ENCODE data around the gene CCDC85A. TPM values are rescaled to one million over a fixed set of nuclear protein-coding genes. Genes with fewer than 3 reads are reported as not detected.

CCDC85A gene
- polyA plus RNA-seq, 4 donors: 1.3 to 2.0 (median 1.7) TPM

GRCh38 chr2:56348392-56349210, 164.8 kb downstream of the CCDC85A start:
- DNase-seq (ENCODE audit: low read depth in 4 of 4, low spot score in 3 of 4): no peak

DNA sequence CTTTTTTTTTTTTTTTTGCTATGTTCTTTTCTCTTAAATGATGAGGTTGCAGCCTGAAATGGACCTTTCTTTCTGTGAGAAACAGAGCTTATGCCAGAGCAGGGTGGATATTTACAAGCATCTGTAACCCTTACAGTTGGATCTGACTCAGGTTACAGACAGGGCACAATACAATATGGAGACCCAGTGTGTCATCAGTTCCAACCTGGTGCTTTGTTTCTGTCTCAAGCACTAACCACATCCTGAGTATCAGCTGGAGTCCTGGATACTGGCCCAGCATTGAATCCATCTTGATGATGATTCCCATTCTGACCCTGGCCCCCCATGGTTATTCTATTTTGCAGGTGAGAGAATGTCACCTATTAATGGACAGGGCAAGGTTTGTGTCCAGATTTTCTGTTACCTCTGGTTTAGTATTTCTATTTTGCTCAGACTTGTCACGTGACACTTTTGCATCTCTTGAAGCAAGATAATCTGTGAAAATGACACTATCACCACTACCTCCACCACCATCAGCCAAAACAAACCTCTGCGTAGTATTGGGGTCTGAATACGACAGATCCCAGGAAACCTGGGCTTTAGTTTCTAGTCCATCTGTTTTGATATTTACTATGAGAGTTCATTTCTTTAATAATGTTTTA, 174.0 kb downstream of the CCDC85A start:
- DNase-seq (ENCODE audit: low read depth in 4 of 4, low spot score in 3 of 4): no peak

DNA sequence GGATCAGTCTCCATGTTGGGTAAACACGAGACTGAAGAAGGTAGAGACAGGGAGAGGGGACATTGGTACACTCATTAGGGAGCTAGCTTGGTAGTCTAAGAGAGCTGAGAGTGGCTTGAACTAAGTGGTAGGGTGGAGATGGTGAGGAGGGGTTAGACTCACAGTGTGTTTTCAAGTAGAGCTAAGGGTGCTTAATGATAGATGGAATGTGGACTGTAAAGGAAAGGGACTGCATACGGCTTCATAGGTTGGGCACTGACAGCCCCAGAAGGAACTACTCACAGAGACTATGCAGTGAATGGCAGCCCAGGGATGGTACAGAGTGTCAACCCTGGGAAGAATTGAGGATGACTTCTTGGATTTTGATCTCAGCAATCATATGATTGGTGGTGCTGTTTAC, 178.1 kb downstream of the CCDC85A start:
- DNase-seq (ENCODE audit: low read depth in 4 of 4, low spot score in 3 of 4): no peak

- DNase-seq (ENCODE audit: low read depth in 4 of 4, low spot score in 3 of 4): no peak
Observed at GRCh38 chr2:56364902-56365301, 181.1 kb downstream of the CCDC85A start.

DNA sequence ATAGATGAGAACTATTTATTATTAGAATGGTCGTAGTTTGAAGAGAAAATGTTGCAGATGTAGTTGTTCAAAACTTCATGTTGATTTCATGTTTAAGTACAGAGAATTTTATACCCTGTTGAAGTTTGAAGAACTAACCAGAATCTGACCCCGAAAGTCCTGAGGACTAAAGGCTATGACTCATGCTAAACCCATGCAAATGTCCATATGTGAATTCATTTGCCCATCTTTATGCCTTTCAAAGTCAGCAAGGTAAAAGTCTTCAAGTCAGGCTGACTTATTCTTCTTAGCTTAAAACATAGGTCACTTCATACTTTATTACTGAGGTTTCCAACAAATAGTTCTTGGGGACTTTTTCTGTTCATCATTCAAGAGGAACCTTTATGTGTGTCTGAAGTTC, 185.5 kb downstream of the CCDC85A start:
- DNase-seq (ENCODE audit: low read depth in 4 of 4, low spot score in 3 of 4): no peak

DNA sequence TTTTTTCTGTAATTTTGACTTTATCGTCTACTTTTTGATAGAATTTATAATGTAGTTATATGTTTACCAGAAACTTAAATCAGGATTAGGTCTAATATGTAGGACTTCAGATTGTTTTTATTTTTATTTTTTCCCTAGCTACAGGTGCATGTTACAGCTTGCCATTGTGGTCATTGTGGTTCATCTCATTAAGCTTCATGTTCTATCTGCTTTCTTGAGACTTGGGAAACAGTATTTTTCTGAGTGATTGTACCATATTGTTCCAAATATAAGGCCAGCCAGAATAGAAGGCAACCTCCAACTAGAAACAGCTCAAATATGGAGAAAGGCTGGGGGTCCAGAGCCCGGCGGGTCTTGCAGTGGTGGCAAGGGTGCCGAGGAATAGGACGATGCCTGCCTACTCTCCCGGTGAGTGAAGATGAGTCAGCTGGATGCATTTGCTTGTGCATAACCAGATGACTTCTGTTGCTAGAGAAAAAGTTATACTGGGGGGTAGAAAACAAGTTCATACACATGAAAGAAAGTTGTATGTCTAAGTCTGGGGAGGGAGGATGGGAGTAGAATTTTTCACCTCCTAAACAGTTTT, 188.4 kb downstream of the CCDC85A start:
- DNase-seq (ENCODE audit: low read depth in 4 of 4, low spot score in 3 of 4): no peak

GRCh38 chr2:56375251-56375650, 191.5 kb downstream of the CCDC85A start:
- no peak for DNase-seq (ENCODE audit: low read depth in 4 of 4, low spot score in 3 of 4)

- no peak for DNase-seq (ENCODE audit: low read depth in 4 of 4, low spot score in 3 of 4)
Observed at GRCh38 chr2:56376699-56377665, 193.2 kb downstream of the CCDC85A start.

DNA sequence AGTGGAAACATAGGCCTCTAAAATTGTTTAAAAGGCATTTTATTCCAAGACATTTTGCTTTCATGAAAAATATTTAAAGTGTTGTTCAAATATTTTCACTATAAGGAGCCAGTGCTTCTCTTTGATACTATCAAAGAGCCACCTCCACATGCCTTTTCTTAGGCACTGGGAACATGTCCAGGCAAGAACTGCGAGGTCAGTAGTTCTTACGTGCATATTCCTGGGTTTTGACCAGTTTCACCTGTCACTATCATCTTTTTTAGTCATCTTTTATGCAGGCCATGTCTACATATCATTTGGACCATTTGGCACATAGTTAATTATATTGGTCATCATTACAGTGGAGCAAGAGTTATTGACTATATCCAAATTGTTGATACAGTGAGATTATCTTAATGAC, 195.3 kb downstream of the CCDC85A start:
- no peak for DNase-seq (ENCODE audit: low read depth in 4 of 4, low spot score in 3 of 4)

- DNase-seq (ENCODE audit: low read depth in 4 of 4, low spot score in 3 of 4): no peak
Observed at GRCh38 chr2:56380861-56381260, 197.1 kb downstream of the CCDC85A start.

GRCh38 chr2:56382466-56382865, 198.7 kb downstream of the CCDC85A start:
- no peak for DNase-seq (ENCODE audit: low read depth in 4 of 4, low spot score in 3 of 4)

DNA sequence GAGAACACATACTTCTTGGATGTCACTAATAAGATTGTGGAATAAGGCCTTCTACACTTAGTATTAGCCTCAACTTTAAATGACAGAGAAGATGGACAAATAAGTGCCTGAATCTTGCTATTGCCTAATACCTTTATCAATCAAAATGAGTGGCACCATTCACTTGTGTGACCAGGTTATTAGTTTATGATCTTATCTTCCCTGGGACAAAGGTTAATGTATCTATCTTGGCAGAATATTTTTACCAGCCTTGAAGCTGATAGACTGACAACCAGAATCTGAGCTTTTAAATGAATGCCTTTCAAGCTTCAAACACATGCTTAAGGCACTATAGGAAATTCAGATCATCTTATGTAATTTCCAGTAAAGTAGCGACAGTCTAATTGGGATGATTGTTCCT, 202.9 kb downstream of the CCDC85A start:
- no peak for DNase-seq (ENCODE audit: low read depth in 4 of 4, low spot score in 3 of 4)

DNA sequence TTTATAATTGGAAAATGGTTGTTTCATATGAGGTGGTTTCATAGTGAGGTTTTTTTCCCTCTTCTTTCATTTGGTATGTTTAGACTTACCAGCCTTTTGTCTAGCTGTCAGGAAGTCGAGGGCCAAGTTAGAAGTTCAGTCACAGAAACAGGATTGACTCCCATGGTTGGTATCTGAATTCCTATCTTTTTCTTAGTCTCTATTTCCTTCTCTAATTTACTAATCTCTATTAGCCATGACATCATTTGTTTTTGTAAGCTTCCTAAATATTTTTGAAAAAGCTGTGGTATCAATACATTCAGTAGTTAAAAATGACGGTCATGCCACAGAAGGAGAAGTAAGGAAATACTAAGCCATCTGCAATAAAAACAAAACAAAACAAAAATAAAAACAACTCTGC, 206.9 kb downstream of the CCDC85A start:
- DNase-seq (ENCODE audit: low read depth in 4 of 4, low spot score in 3 of 4): no peak

DNA sequence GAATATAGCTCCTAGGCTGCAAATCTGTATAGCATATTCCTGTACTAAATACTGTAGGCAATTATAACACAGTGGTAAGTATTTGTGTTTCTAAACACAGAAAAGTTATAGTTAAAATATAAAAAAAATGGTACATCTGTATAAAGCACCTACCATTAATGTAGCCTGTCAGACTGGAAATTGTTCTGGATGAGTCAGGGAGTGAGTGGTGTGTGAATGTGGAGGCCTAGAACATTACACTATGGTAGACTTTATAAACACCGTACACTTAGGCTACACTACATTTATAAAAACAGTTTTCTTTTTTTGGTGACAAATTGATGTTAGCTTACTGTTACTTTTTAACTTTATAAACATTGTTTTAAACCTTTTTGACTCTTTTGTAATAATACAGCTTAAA, 226.3 kb downstream of the CCDC85A start:
- no peak for DNase-seq (ENCODE audit: low read depth in 4 of 4, low spot score in 3 of 4)

- DNase-seq (ENCODE audit: low read depth in 4 of 4, low spot score in 3 of 4): no peak
Observed at GRCh38 chr2:56416500-56417176, 232.8 kb downstream of the CCDC85A start.
